ENCODE measurements around the gene CCDC57. TPM values are rescaled to one million over a fixed set of nuclear protein-coding genes. Genes with fewer than 3 reads are reported as not detected.

CCDC57 gene
- total RNA-seq, 1 experiment from 2014 or later = 36.6 TPM

DNA sequence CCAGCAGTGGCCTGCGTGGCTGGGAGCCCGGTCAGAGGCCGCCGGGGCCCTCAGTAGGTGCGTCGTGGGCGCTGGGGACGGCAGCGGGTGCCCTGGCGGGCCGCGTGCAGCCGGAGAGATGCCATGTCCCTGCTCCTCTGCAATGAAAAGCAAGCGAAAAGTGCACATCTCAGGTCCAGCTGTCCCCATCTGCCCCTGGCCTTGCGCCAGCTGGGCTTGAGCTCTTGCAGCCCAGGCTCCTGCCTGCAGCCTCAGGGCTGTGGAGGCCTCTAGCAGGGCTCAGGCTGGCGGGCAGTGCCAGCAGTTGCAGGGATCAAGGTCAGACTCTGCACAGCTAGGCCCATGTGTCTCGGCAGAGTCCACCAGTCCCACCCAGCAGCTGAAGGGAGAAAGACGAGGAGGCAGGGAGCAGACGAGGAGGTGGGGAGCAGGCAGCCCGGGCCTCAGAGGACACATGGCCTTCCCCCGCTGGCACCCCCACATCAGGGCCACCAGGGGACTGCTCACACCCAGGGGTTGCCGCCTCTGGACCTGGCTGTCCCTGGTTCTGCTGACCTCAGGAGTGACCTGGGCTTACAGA, 27.4 kb upstream of the CCDC57 start:
- H3K9me2 ChIP-seq (replicated peaks; ENCODE audit: low read length) = no peaks in the 10 kb centered on the region
- H3K4me3 ChIP-seq (ENCODE audit: low read length) = no peak overlapping the region
- peaks cover 46% of the 10 kb centered on the region for H3K4me1 ChIP-seq (ENCODE audit: insufficient read depth, low read length)
- peaks cover 53% of the 10 kb centered on the region for H4K20me1 ChIP-seq (ENCODE audit: low read length)
- BruUV-seq (replicated peaks) = no TSS peak
- CTCF ChIA-PET = interaction anchor here (1.0 kb wide), 1 partner anchor 58 kb away, joined by 3 read pairs; no protein-coding TSS in a partner anchor
- POLR2A ChIA-PET (ENCODE audit: unreplicated experiment) = no interaction called here
- no peak for DNase-seq
- no peaks in the 10 kb centered on the region for H3K27me3 ChIP-seq (ENCODE audit: low read length)
- intact Hi-C loops (cut with micrococcal nuclease) = loop anchor here (5.0 to 10.0 kb wide), 2 partner anchors 33 to 215 kb away; partner anchors contain the start of genes CYBC1 and NARF
- H3F3A ChIP-seq (ENCODE audit: low read length, unreplicated experiment) = peaks cover 47% of the 10 kb centered on the region
- TF ChIP-seq EZH2phosphoT487 (IDR thresholded peaks at IDR 0.05; ENCODE audit: borderline replicate concordance, low read length) (no peak), EZH2 (IDR thresholded peaks at IDR 0.05; ENCODE audit: low read length, unreplicated experiment) (no peak), CTCF (conservative IDR thresholded peaks at IDR 0.05; ENCODE audit: low read depth, low read length) (no peak)
- peaks cover 44% of the 10 kb centered on the region for H3K36me3 ChIP-seq (ENCODE audit: low read depth, low read length)
- H3K27ac ChIP-seq (ENCODE audit: low read length) = no peak overlapping the region
- H3K79me2 ChIP-seq (ENCODE audit: low read length) = peaks cover 50% of the 10 kb centered on the region
- no peaks in the 10 kb centered on the region for H3K9me3 ChIP-seq (ENCODE audit: low read length)
- H2AFZ ChIP-seq (ENCODE audit: low read length) = no peak overlapping the region
- H3K4me2 ChIP-seq (ENCODE audit: low read length) = no peak overlapping the region
- H3K9ac ChIP-seq (ENCODE audit: low read length) = no peak overlapping the region
- no peak for ATAC-seq

GRCh38 chr17:82239401-82239925, 26.8 kb upstream of the CCDC57 start:
- Histone ChIP-seq H3K4me3 (ENCODE audit: low read length) (no peak overlapping the region), H3K4me1 (ENCODE audit: insufficient read depth, low read length) (peaks cover 51% of the 10 kb centered on the region), H4K20me1 (ENCODE audit: low read length) (peaks cover 59% of the 10 kb centered on the region), H2AFZ (ENCODE audit: low read length) (no peak overlapping the region), H3K9me3 (ENCODE audit: low read length) (no peaks in the 10 kb centered on the region), H3K4me2 (ENCODE audit: low read length) (no peak overlapping the region), H3K27me3 (ENCODE audit: low read length) (no peaks in the 10 kb centered on the region), H3K9me2 (replicated peaks; ENCODE audit: low read length) (no peaks in the 10 kb centered on the region), H3K27ac (ENCODE audit: low read length) (no peak overlapping the region), H3F3A (ENCODE audit: low read length, unreplicated experiment) (peaks cover 46% of the 10 kb centered on the region), H3K79me2 (ENCODE audit: low read length) (peaks cover 55% of the 10 kb centered on the region), H3K36me3 (ENCODE audit: low read depth, low read length) (peaks cover 41% of the 10 kb centered on the region), H3K9ac (ENCODE audit: low read length) (no peak overlapping the region)
- DNase-seq (no peak), ATAC-seq (no peak)
- intact Hi-C loops (cut with micrococcal nuclease) = no loop called here
- TF ChIP-seq CTCF (conservative IDR thresholded peaks at IDR 0.05; ENCODE audit: low read depth, low read length) = no peak
- POLR2A ChIA-PET (ENCODE audit: unreplicated experiment) = no interaction called here
- CTCF ChIA-PET = interaction anchor here (1.0 kb wide), 1 partner anchor 59 kb away, joined by 3 read pairs; no protein-coding TSS in a partner anchor
- BruUV-seq (replicated peaks) = no TSS peak

DNA sequence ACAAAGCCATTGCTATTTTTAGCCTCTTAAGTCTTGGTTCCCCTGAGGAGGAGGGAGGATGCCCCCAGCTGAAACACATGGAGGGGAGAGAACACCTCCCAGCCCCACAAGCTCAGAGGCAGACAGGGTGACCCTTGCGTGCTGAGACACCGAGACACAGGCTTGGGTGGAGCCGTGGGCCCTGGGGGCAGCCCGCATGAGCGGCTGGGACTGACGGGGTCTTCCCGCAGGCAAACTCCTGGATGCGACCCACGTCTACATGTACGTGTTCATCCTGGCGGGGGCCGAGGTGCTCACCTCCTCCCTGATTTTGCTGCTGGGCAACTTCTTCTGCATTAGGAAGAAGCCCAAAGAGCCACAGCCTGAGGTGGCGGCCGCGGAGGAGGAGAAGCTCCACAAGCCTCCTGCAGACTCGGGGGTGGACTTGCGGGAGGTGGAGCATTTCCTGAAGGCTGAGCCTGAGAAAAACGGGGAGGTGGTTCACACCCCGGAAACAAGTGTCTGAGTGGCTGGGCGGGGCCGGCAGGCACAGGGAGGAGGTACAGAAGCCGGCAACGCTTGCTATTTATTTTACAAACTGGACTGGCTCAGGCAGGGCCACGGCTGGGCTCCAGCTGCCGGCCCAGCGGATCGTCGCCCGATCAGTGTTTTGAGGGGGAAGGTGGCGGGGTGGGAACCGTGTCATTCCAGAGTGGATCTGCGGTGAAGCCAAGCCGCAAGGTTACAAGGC, 26.0 kb upstream of the CCDC57 start:
- Histone ChIP-seq H3K4me2 (ENCODE audit: low read length) (no peak overlapping the region), H3F3A (ENCODE audit: low read length, unreplicated experiment) (peaks cover 38% of the 10 kb centered on the region), H3K9me3 (ENCODE audit: low read length) (no peaks in the 10 kb centered on the region), H3K4me1 (ENCODE audit: insufficient read depth, low read length) (peaks cover 56% of the 10 kb centered on the region), H3K27ac (ENCODE audit: low read length) (peak overlapping the region; percentile 17), H3K4me3 (ENCODE audit: low read length) (no peak overlapping the region), H2AFZ (ENCODE audit: low read length) (no peak overlapping the region), H4K20me1 (ENCODE audit: low read length) (peaks cover 58% of the 10 kb centered on the region), H3K9ac (ENCODE audit: low read length) (no peak overlapping the region), H3K27me3 (ENCODE audit: low read length) (no peaks in the 10 kb centered on the region), H3K36me3 (ENCODE audit: low read depth, low read length) (peaks cover 35% of the 10 kb centered on the region), H3K9me2 (replicated peaks; ENCODE audit: low read length) (no peaks in the 10 kb centered on the region), H3K79me2 (ENCODE audit: low read length) (peaks cover 63% of the 10 kb centered on the region)
- no peak for TF ChIP-seq EZH2phosphoT487 (IDR thresholded peaks at IDR 0.05; ENCODE audit: borderline replicate concordance, low read length)
- no peak for TF ChIP-seq EZH2 (IDR thresholded peaks at IDR 0.05; ENCODE audit: low read length, unreplicated experiment)
- no peak for TF ChIP-seq CTCF (conservative IDR thresholded peaks at IDR 0.05; ENCODE audit: low read depth, low read length)
- intact Hi-C loops (cut with micrococcal nuclease) = no loop called here
- ChIA-PET CTCF (no interaction called here), POLR2A (ENCODE audit: unreplicated experiment) (interaction anchor here (0.5 kb wide), 1 partner anchor 33 kb away, joined by 5 read pairs; no protein-coding TSS in a partner anchor)
- TSS peak; percentile 30 for BruUV-seq (replicated peaks)
- DNase-seq (peak; percentile 54), ATAC-seq (peak; percentile 23)
